Jurkat, Clone E6-1 (cell line): Measurements from ENCODE around the gene CAV1.

Experiments
- DNase-seq: peaks from one replicate; pipeline ENCODE4 v3.0.0-alpha.2; 2011; ENCODE audit warnings: low read depth, low spot score
- H3K4me3 ChIP-seq: 2 replicates; pipeline ENCODE4 v1.5.1; 2011; ENCODE audit warnings: mild to moderate bottlenecking, low read length, control low read depth, moderate library complexity

CAV1 gene

DNA sequence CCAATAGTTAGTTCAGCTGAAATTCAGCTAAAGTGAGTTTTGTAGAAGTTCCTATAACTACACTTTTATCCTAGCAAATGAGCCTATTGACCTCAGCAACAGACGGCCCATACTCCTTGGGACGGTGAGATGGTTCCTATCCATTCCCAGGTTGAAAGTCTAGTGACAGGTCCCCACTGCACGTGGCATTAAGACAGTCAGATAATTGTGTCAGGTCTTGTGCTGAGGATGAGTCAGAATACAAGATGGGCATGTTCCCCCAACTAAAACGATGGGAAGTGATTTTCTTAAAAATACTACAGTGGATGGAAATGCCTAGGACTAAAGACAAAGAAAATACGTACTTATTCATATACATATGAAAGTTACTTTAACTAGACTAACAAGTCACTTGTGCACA lies 2.1 kb downstream of the CAV1 start:
- no peak overlapping the region for H3K4me3 ChIP-seq
- no peak for DNase-seq

- no peak for DNase-seq
- H3K4me3 ChIP-seq = no peak overlapping the region
Observed at GRCh38 chr7:116527521-116527920, 2.7 kb downstream of the CAV1 start.

DNA sequence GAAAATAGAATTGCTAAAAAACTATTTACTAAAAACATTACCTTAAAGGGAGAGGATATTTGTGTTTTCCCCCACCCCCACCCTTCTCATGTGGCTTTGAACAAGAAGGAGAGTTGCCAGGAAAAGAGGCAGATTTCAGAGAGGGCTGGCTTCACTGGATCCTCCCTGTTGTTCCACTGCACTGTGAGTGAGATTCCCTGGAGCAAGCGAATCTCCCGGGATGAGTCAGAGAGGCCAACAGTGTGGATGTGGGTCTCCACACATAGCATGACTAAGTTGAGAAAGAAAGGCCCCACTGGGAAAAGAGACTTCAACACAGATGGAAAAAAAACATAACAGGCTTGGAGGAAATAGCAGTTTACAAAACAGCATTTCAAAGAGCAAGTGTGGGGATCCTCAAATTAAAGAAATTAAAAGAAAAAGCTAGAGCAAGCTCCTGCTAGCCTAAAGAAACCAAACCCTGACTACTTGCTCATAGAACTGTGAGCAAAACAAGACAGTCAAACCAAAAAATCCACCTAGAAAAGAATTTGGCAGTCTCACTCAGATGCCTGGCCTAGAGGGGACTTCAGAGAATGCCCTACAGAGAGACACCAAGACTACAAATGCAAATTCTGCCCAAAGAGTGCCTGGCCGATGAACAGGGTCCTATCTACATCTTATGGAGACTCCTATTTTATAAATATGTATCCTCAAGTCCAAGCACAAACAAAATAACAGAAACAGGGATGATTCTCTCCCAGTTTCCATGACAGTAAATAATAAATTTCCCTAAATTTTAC lies 3.4 kb downstream of the CAV1 start:
- DNase-seq = no peak
- no peak overlapping the region for H3K4me3 ChIP-seq

- H3K4me3 ChIP-seq = no peak overlapping the region
- DNase-seq = no peak
Observed at GRCh38 chr7:116529250-116529649, 4.4 kb downstream of the CAV1 start.

- H3K4me3 ChIP-seq = no peak overlapping the region
- no peak for DNase-seq
Observed at GRCh38 chr7:116530107-116530820, 5.4 kb downstream of the CAV1 start.

DNA sequence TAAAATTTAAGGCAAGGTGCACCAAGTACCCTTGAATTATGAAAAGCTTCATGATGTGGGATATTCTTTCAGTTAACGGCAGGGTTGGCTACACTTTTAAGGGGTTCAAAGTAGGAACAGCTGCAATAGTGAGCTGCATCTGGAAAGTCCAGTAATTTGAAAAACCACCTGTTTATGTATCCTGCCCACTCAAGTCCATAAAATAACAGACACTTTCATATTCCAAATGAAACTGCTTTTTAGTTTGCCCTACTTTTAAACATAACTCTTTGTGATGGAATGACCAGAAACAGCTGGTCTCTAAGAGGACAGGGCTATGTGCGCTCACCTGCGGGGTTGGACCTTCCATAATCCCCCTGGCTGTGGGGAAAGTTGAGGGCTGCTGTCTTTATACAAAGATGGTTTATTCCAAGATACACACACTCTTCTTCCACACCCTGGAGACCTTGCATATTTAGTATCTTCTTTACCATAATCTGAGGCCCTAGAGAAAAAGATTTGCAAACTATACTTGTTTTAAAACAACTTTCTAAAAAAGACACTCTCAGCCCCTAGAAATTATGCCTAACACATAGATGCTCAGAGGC lies 7.4 kb downstream of the CAV1 start:
- H3K4me3 ChIP-seq = no peak overlapping the region
- DNase-seq = no peak

DNA sequence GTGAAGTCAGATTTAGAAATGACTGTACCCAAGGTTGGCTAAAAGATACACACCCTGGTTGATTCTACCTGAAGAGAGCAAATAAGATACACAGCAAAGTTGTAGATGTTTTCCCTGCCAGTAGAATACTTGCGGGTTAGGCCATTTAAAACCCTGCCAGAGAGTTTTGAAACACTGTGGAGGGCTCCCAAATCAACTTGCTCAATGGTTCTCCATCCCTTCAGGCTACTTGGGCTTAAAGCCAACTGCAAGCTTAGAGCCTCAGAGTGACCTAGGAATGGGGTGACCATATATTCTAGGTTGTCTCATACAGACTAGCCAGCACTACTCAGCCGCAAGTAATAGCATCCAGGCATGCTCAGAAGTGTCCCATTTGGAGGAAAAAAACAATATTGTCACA lies 10.0 kb downstream of the CAV1 start:
- no peak for DNase-seq
- H3K4me3 ChIP-seq = no peak overlapping the region

DNA sequence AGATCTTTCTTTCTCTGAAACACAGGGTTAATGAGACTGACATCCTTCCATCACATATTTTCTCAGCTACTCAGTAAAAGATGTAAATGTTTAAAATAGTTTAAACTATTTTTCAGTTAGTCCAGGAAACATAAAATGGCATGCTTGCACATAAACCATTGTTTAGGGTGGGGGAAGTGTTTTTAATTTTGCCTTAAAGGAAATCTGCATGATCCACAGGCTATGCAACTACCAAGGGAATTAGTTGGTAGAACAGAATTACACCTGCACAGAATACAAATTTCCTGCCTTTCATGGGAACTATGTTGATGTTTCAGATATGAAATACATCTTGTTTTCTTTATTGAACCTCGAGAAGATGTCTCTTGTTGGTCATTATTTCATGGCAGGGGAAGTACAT lies 10.6 kb downstream of the CAV1 start:
- no peak for DNase-seq
- no peak overlapping the region for H3K4me3 ChIP-seq

GRCh38 chr7:116538138-116538537 lies 13.3 kb downstream of the CAV1 start:
- DNase-seq = no peak
- H3K4me3 ChIP-seq = no peak overlapping the region

- no peak for DNase-seq
- H3K4me3 ChIP-seq = no peak overlapping the region
Observed at GRCh38 chr7:116539879-116540278, 15.0 kb downstream of the CAV1 start.

- no peak overlapping the region for H3K4me3 ChIP-seq
- DNase-seq = no peak
Observed at GRCh38 chr7:116540743-116541142, 15.9 kb downstream of the CAV1 start.

DNA sequence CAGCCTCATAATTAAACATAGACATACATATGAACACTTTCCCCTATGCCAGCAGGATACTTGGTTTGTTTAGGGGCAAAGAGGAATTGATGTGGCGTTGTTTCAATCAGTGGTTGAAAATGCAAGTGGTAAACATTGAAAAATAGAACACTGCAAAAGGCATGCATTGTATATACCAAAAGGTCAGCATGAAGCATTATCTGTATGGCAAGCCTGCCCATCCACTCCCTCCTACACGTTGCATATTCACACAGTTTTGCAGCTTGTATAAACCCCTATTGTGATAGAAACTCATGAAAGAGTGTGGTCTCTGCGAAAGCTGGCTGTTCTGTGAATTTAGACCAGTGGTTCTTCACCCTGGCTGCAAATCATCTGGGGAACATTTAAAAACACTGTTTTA lies 17.1 kb downstream of the CAV1 start:
- no peak overlapping the region for H3K4me3 ChIP-seq
- no peak for DNase-seq

- no peak overlapping the region for H3K4me3 ChIP-seq
- no peak for DNase-seq
Observed at GRCh38 chr7:116542618-116543017, 17.8 kb downstream of the CAV1 start.

GRCh38 chr7:116543664-116544063 lies 18.8 kb downstream of the CAV1 start:
- H3K4me3 ChIP-seq = no peak overlapping the region
- DNase-seq = no peak

GRCh38 chr7:116544487-116544886 lies 19.7 kb downstream of the CAV1 start:
- DNase-seq = no peak
- H3K4me3 ChIP-seq = no peak overlapping the region

DNA sequence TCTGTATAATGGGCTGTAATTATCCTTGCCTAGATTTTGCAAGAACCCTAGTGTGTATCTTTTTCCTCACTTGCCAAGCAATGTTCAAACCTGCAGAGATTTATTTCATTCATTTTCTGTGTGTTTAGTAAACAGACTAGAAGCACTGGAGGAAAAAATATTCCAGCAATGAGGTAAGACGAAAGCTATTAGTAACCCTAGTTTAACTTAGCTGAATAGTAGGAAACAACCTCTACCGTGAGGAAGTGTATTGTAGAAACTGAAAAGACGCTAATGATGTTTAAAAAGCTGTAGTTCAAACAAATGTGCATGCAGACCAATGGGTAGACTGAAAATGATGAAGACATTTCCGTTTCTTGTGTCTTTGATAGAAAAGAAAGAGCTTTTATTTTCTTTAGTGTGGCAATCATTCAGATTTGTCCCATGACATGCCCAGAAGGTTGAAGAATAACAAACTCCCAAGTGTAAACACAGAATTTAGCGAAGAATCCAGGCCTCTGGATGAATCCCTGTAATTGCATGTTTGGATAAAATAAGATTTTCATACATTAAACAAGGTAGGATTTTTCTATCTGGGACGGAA lies 20.7 kb downstream of the CAV1 start:
- no peak for DNase-seq

DNA sequence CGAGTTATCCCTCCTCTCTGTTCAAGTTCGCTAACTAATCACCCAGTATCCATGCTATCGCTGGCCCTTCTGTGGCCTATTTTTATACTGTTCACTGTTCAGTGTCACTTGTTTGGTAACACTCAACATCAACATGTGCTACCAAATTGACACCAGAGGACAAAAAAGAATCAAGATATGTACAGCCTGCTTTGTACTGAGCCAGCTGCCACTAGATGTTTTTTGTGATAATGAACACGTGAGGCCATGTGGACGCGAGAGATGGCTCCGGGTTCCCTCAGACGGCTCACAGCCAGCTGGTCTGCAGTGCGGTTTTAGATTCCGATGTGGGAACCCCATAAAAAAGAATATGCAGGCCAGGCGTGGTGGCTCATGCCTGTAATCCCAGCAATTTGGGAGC lies 21.2 kb downstream of the CAV1 start:
- no peak overlapping the region for H3K4me3 ChIP-seq
- no peak for DNase-seq

More for the DNA sequence above, 20.7 kb downstream of the CAV1 start:
- H3K4me3 ChIP-seq = no peak overlapping the region

- DNase-seq = no peak
- H3K4me3 ChIP-seq = no peak overlapping the region
Observed at GRCh38 chr7:116546916-116547315, 22.1 kb downstream of the CAV1 start.

GRCh38 chr7:116547347-116547746 lies 22.5 kb downstream of the CAV1 start:
- no peak for DNase-seq
- no peak overlapping the region for H3K4me3 ChIP-seq

- H3K4me3 ChIP-seq = no peak overlapping the region
- no peak for DNase-seq
Observed at GRCh38 chr7:116548506-116548905, 23.7 kb downstream of the CAV1 start.
